HepG2 (cell line): Measurements from ENCODE around the gene TTC39B. TPM values are rescaled to one million over a fixed set of nuclear protein-coding genes. Genes with fewer than 3 reads are reported as not detected.

Experiments
- ATAC-seq: fragments of 200-7000 bp; cut with Tn5 transposase; 3 replicates; pipeline ENCODE4 v1.9.1; 2020; ENCODE audit warnings: mild to moderate bottlenecking, moderate library complexity
- BruUV-seq: library from RNA; stranded (reverse); fragments of 400-500 nt; replicated peaks from 2 replicates; lab custom pipeline; 2021; lab: Mats Ljungman, UMichigan
- CTCF ChIA-PET: fragments of 300-600 bp; formaldehyde crosslinking; extraction: SDS; loops from one replicate; lab custom pipeline; 2021; ENCODE audit warnings: low total read pairs, inconsistent platforms, low intra/inter-chr PET ratio; lab: Yijun Ruan, JAX
- POLR2A ChIA-PET: fragments of 350-600 bp; sonication (Branson Sonifier 250); formaldehyde crosslinking; loops from one replicate; lab custom pipeline; 2020; ENCODE audit warnings: antibody characterized with exemption, inconsistent platforms; lab: Yijun Ruan, JAX
- DNase-seq: peaks from one replicate; pipeline ENCODE4 v3.0.0-alpha.2; 2015; ENCODE audit warnings: low spot score
- FAIRE-seq: peaks from 3 replicates; lab custom pipeline; 2011; peaks lifted over from hg19 to GRCh38; lab: Jason Lieb, UNC
- H2AFZ ChIP-seq: one replicate; pipeline ENCODE4 v1.6.1; 2011; ENCODE audit warnings: low read length, inconsistent platforms
- H3K27ac ChIP-seq: fragments of 300-600 bp; 3 replicates; pipeline ENCODE4 v1.8.0; 2011; ENCODE audit warnings: mixed run types, mild to moderate bottlenecking, mixed read lengths, low read length, inconsistent platforms; ENCODE audit not compliant: insufficient read depth; ENCODE audit errors: extremely low read length
- H3K27me3 ChIP-seq, 2 experiments: fragments of 200-600 bp in 1 of 2; 2 replicates in 1 of 2; 3 replicates in 1 of 2; pipeline versions ENCODE4 v1.6.0 to v1.8.0; 2011; ENCODE audit warnings: low read length in 2 of 2, mild to moderate bottlenecking in 2 of 2, moderate library complexity in 2 of 2, inconsistent platforms in 1 of 2; ENCODE audit not compliant: insufficient read depth in 2 of 2, control insufficient read depth in 1 of 2
- H3K36me3 ChIP-seq, 2 experiments: fragments of 200-600 bp in 1 of 2; replicated peaks in 1 of 2; 2 replicates in 1 of 2; 3 replicates in 1 of 2; pipeline versions ENCODE4 v1.5.1 to v1.8.0; 2011; ENCODE audit warnings: low read length in 2 of 2, inconsistent platforms in 1 of 2; ENCODE audit not compliant: insufficient read depth in 2 of 2, control insufficient read depth in 1 of 2
- H3K4me1 ChIP-seq: 2 replicates; pipeline ENCODE4 v1.5.1; 2012; ENCODE audit warnings: low read length, inconsistent platforms; ENCODE audit not compliant: insufficient read depth
- H3K4me2 ChIP-seq: 2 replicates; pipeline ENCODE4 v1.6.0; 2011; ENCODE audit warnings: low read depth, low read length, inconsistent platforms
- H3K4me3 ChIP-seq, 3 experiments: fragments of 200-600 bp in 1 of 3; sonication (generic), shearing (Covaris generic) in 1 of 3; replicated peaks in 1 of 3; 2 replicates each; pipeline ENCODE4 v1.5.1; 2011 to 2016; ENCODE audit warnings: low read length in 3 of 3, inconsistent platforms in 2 of 3, low read depth in 2 of 3, mild to moderate bottlenecking in 2 of 3, control low read depth in 1 of 3, mixed read lengths in 1 of 3; ENCODE audit not compliant: insufficient read depth in 1 of 3
- H3K79me2 ChIP-seq: one replicate; pipeline ENCODE4 v1.6.1; 2011; ENCODE audit warnings: low read length, inconsistent platforms; ENCODE audit not compliant: insufficient read depth
- H3K9ac ChIP-seq: 2 replicates; pipeline ENCODE4 v1.6.0; 2011; ENCODE audit warnings: mild to moderate bottlenecking, low read depth, low read length, inconsistent platforms; ENCODE audit not compliant: insufficient read depth
- H3K9me3 ChIP-seq: 2 replicates; pipeline ENCODE4 v1.5.1; 2012; ENCODE audit warnings: mild to moderate bottlenecking, low read length
- H4K20me1 ChIP-seq: 2 replicates; pipeline ENCODE4 v1.6.0; 2011; ENCODE audit warnings: inconsistent platforms, mild to moderate bottlenecking, low read length, moderate library complexity; ENCODE audit not compliant: insufficient read depth
- CHD4 ChIP-seq: fragments of 200-600 bp; sonication (generic); IDR thresholded peaks from 2 replicates; pipeline ENCODE4 v1.7.0; 2017; ENCODE audit warnings: mild to moderate bottlenecking, low read length, borderline replicate concordance
- CREBL2 ChIP-seq: sonication (generic); formaldehyde crosslinking; IDR thresholded peaks from 2 replicates; pipeline ENCODE4 v1.8.1; 2023; ENCODE audit warnings: missing genetic modification reagents, mild to moderate bottlenecking, borderline replicate concordance
- EED ChIP-seq: sonication (generic); formaldehyde crosslinking; IDR thresholded peaks from 2 replicates; pipeline ENCODE4 v1.5.0; 2020; ENCODE audit warnings: mild to moderate bottlenecking, missing genetic modification reagents
- HOXA5 ChIP-seq: sonication (generic); formaldehyde crosslinking; IDR thresholded peaks from 2 replicates; pipeline ENCODE4 v1.4.0; 2020; ENCODE audit warnings: missing genetic modification reagents
- KDM5B ChIP-seq: sonication (generic); formaldehyde crosslinking; IDR thresholded peaks from 2 replicates; pipeline ENCODE4 v1.4.0; 2020; ENCODE audit warnings: missing genetic modification reagents, mild to moderate bottlenecking, borderline replicate concordance
- MATR3 ChIP-seq: sonication (generic); formaldehyde crosslinking; IDR thresholded peaks from 2 replicates; pipeline ENCODE4 v1.4.0; 2020; ENCODE audit warnings: missing genetic modification reagents
- MXD1 ChIP-seq: sonication (generic); formaldehyde crosslinking; IDR thresholded peaks from 2 replicates; pipeline ENCODE4 v1.4.0; 2020; ENCODE audit warnings: mild to moderate bottlenecking, missing genetic modification reagents
- NFKB2 ChIP-seq: sonication (generic); formaldehyde crosslinking; IDR thresholded peaks from 2 replicates; pipeline ENCODE4 v1.4.0; 2020; ENCODE audit warnings: missing genetic modification reagents, borderline replicate concordance
- NFYB ChIP-seq: sonication (generic); formaldehyde crosslinking; IDR thresholded peaks from 2 replicates; pipeline ENCODE4 v1.4.0; 2020; ENCODE audit warnings: missing genetic modification reagents
- PHF21A ChIP-seq: sonication (generic); formaldehyde crosslinking; IDR thresholded peaks from 2 replicates; pipeline ENCODE4 v1.5.0; 2020; ENCODE audit warnings: mild to moderate bottlenecking, missing genetic modification reagents
- PLSCR1 ChIP-seq: sonication (generic); formaldehyde crosslinking; IDR thresholded peaks from 2 replicates; pipeline ENCODE4 v1.5.0; 2020; ENCODE audit warnings: missing genetic modification reagents, mild to moderate bottlenecking, borderline replicate concordance
- POLR2A ChIP-seq, 2 experiments: IDR thresholded peaks; 2 replicates each; pipeline ENCODE4 v1.6.1; 2011; ENCODE audit warnings: low read depth in 2 of 2, low read length in 2 of 2, mild to moderate bottlenecking in 1 of 2, moderate library complexity in 1 of 2; ENCODE audit not compliant: insufficient read depth in 1 of 2
- REXO4 ChIP-seq: sonication (generic); formaldehyde crosslinking; IDR thresholded peaks from 2 replicates; pipeline ENCODE4 v1.8.0; 2022; ENCODE audit warnings: missing genetic modification reagents, mild to moderate bottlenecking, borderline replicate concordance
- SOX13 ChIP-seq, 3 experiments: fragments of 450-650 bp in 1 of 3; sonication (generic) in 1 of 3; formaldehyde crosslinking in 1 of 3; IDR thresholded peaks in 2 of 3; conservative IDR thresholded peaks in 1 of 3; 2 replicates each; pipeline versions ENCODE4 v1.5.0 to v1.6.1; 2016 to 2020; ENCODE audit warnings: antibody characterized with exemption in 1 of 3, mild to moderate bottlenecking in 1 of 3, missing compliant biosample characterization in 1 of 3, missing genetic modification reagents in 1 of 3, moderate library complexity in 1 of 3
- TCF7L2 ChIP-seq: IDR thresholded peaks from 2 replicates; pipeline ENCODE4 v1.6.1; 2011; ENCODE audit warnings: mild to moderate bottlenecking, low read depth, low read length, moderate library complexity
- ZNF367 ChIP-seq: sonication (generic); formaldehyde crosslinking; IDR thresholded peaks from 2 replicates; pipeline ENCODE4 v1.4.0; 2020; ENCODE audit warnings: missing genetic modification reagents, borderline replicate concordance
- ZNF484 ChIP-seq: sonication (generic); formaldehyde crosslinking; IDR thresholded peaks from 2 replicates; pipeline ENCODE4 v1.5.1; 2020; ENCODE audit warnings: mild to moderate bottlenecking, low read depth, missing genetic modification reagents, borderline replicate concordance
- ZNF512 ChIP-seq: sonication (generic); formaldehyde crosslinking; IDR thresholded peaks from 2 replicates; pipeline ENCODE4 v1.4.0; 2020; ENCODE audit warnings: mild to moderate bottlenecking, missing genetic modification reagents
- ZNF615 ChIP-seq: sonication (generic); formaldehyde crosslinking; IDR thresholded peaks from 2 replicates; pipeline ENCODE4 v1.5.0; 2020; ENCODE audit warnings: mild to moderate bottlenecking, missing genetic modification reagents, borderline replicate concordance
- ZZZ3 ChIP-seq: sonication (generic); formaldehyde crosslinking; IDR thresholded peaks from 2 replicates; pipeline ENCODE4 v1.4.0; 2020; ENCODE audit warnings: missing genetic modification reagents, mild to moderate bottlenecking, borderline replicate concordance
- WGBS: methylation state at CpG from one replicate; pipeline ENCODE4 v1.1.6; 2017; ENCODE audit warnings: low lambda C conversion rate; 5-methylcytosine and 5-hydroxymethylcytosine counted together
- in situ Hi-C: cut with HindIII; loops from 2 replicates; pipeline ENCODE4 v1.10.0; 2017; ENCODE audit warnings: low pct_unique_long_range_greater_than_20kb; ENCODE audit not compliant: extremely low pct_ligation_motif_present
- intact Hi-C: fragments of 100-400 bp; cut with micrococcal nuclease; formaldehyde crosslinking; loops from one replicate; pipeline ENCODE4 v1.10.0; 2022; ENCODE audit not compliant: unreplicated experiment
- polyA plus RNA-seq, 8 experiments: library from polyadenylated mRNA; depleted of rRNA in 3 of 8; stranded (reverse) in 7 of 8; unstranded in 1 of 8; fragments of >200 nt; fragmentation: Illumina TruSeq in 4 of 8; extraction: Trizol in 4 of 8; gene quantifications; 2 replicates each; pipeline versions ENCODE4 v1.2.1 to v1.2.3, GENCODE V29; 2011 to 2016; ENCODE audit warnings: low read depth in 4 of 8, missing spikeins in 1 of 8, mixed read lengths in 1 of 8; ENCODE audit not compliant: insufficient read depth in 1 of 8
- total RNA-seq, 5 experiments: library from RNA; depleted of rRNA; stranded (reverse); fragments of >200 nt; fragmentation: Illumina TruSeq; extraction: Trizol; gene quantifications; 2 replicates each; pipeline ENCODE4 v1.2.3, GENCODE V29; 2016; ENCODE audit warnings: low read depth in 1 of 5

Gene TTC39B
- total and polyA plus RNA-seq, 2 of the 13 experiments (the other 11 are each of a cell fraction or from before 2014, with no cell fraction given), result 14.3 to 19.4 TPM

GRCh38 chr9:15306068-15306756 lies 804 bp downstream of the TTC39B start:
- intact Hi-C loops (loop anchor here (1.0 to 2.0 kb wide), 2 partner anchors 25 to 116 kb away; partner anchors contain the start of gene SNAPC3), in situ Hi-C loops (no loop called here)
- H3K27me3 ChIP-seq, result no peaks in the 10 kb centered on the region
- peaks cover 30% of the 10 kb centered on the region for H3K79me2 ChIP-seq
- H3K36me3 ChIP-seq, result no peaks in the 10 kb centered on the region
- CTCF ChIA-PET, result no interaction called here
- POLR2A ChIA-PET, result interaction anchor here (0.8 to 2.8 kb wide), 9 partner anchors 10 to 247 kb away, joined by 3 to 15 read pairs (median 4); partner anchors contain the start of genes CCDC171 and SNAPC3
- H3K4me2 ChIP-seq, result peak overlapping the region; percentile 89
- WGBS, result 3% methylated on average over 10 of the region's 32 CpGs
- ATAC-seq (peak; percentile 74), FAIRE-seq (no peak), DNase-seq (peak; percentile 59)
- peak overlapping the region; percentile 70 for H3K9ac ChIP-seq
- no peaks in the 10 kb centered on the region for H4K20me1 ChIP-seq
- peaks cover 43% of the 10 kb centered on the region for H3K4me1 ChIP-seq
- H3K4me3 ChIP-seq, result peak overlapping the region; percentile 73 to 94 (median 83)
- BruUV-seq, result no TSS peak
- peak overlapping the region; percentile 69 for H3K27ac ChIP-seq
- no peaks in the 10 kb centered on the region for H3K9me3 ChIP-seq
- no peak overlapping the region for H2AFZ ChIP-seq
- no peak; the same call in 1 of the 2 replicates for TF ChIP-seq ZNF512 (CRISPR knock-in tag)
- no peak for TF ChIP-seq CHD4
- TF ChIP-seq ZNF484, result no peak
- 0 out of 4 replicates have a peak, but pooled peaks of 1 of the 2 experiments have one; percentile 36 for TF ChIP-seq POLR2A (IDR thresholded peaks at IDR 0.05; ENCODE audit: insufficient read depth in 1 of 2, low read depth in 2 of 2, low read length in 2 of 2)
- no peak for TF ChIP-seq MATR3 (CRISPR knock-in tag)
- 0 out of 2 replicates have a peak, but pooled peaks have one; percentile 50 for TF ChIP-seq KDM5B (CRISPR knock-in tag)
- no peak; the same call in 1 of the 2 replicates for TF ChIP-seq HOXA5
- TF ChIP-seq EED, result no peak
- no peak for TF ChIP-seq PHF21A (CRISPR knock-in tag)
- peak; percentile 19; the same call in 1 of the 2 replicates for TF ChIP-seq PLSCR1 (CRISPR knock-in tag)
- TF ChIP-seq NFKB2 (CRISPR knock-in tag), result no peak
- TF ChIP-seq ZZZ3 (CRISPR knock-in tag), result no peak
- no peak for TF ChIP-seq REXO4 (CRISPR knock-in tag)
- TF ChIP-seq MXD1, result no peak; the same call in 1 of the 2 replicates
- TF ChIP-seq ZNF367 (CRISPR knock-in tag), result 0 out of 2 replicates have a peak, but pooled peaks have one; percentile 33
- no peak for TF ChIP-seq SOX13 (IDR thresholded peaks at IDR 0.05)
- TF ChIP-seq SOX13 (CRISPR knock-in tag; conservative IDR thresholded peaks at IDR 0.05 in 1 of 2, IDR thresholded peaks at IDR 0.05 in 1 of 2), result no peak
- no peak for TF ChIP-seq CREBL2 (CRISPR knock-in tag)
- TF ChIP-seq NFYB, result no peak
- no peak for TF ChIP-seq ZNF615 (CRISPR knock-in tag)
- no peak for TF ChIP-seq TCF7L2
